Peyer's patch (tissue), 4 donors: ENCODE measurements around the gene NOS1. TPM values are rescaled to one million over a fixed set of nuclear protein-coding genes. Genes with fewer than 3 reads are reported as not detected.

ENCODE experiments used
- DNase-seq, 3 donors: peaks; one replicate each; pipeline ENCODE4 v3.0.0-alpha.2; 2017 to 2019
- H3K27ac ChIP-seq, 4 donors: fragments of 200-600 bp; sonication (generic); one replicate each; pipeline ENCODE4 v1.5.1; 2016 to 2019
- H3K27me3 ChIP-seq, 2 donors: fragments of 200-600 bp; sonication (generic); one replicate each; pipeline ENCODE4 v1.5.1; 2019
- H3K36me3 ChIP-seq, 3 donors: fragments of 200-600 bp; sonication (generic); one replicate each; pipeline ENCODE4 v1.5.1; 2016 to 2019
- H3K4me1 ChIP-seq, 4 donors: fragments of 200-600 bp; sonication (generic); one replicate each; pipeline ENCODE4 v1.5.1; 2016 to 2019
- H3K4me3 ChIP-seq, 4 donors: fragments of 200-600 bp; sonication (generic); 1 replicate in 3 of 4; 2 replicates in 1 of 4; pipeline ENCODE4 v1.5.1; 2016 to 2019; ENCODE audit warnings: mild to moderate bottlenecking in 1 of 4
- H3K9me3 ChIP-seq, 4 donors: fragments of 200-600 bp; sonication (generic); one replicate each; pipeline ENCODE4 v1.5.1; 2016 to 2019; ENCODE audit warnings: mild to moderate bottlenecking in 1 of 4
- POLR2A ChIP-seq, 2 donors: fragments of 450-650 bp; IDR thresholded peaks; one replicate each; pipeline ENCODE4 v1.5.1; 2017; ENCODE audit warnings: antibody characterized with exemption in 2 of 2, mild to moderate bottlenecking in 2 of 2, moderate library complexity in 2 of 2
- total RNA-seq, 4 donors: library from RNA; depleted of rRNA; stranded (reverse); fragments of >200 nt; gene quantifications; one replicate each; pipeline ENCODE4 v1.1.0, GENCODE V29; 2016
- TF ChIP-seq, protein P1 (sequence below), 6 experiments: fragments of 450-650 bp in 4 of 6; fragments of 200-600 bp in 2 of 6; sonication (generic) in 1 of 6; IDR thresholded peaks; one replicate each; pipeline ENCODE4 v1.5.1; 2017 to 2019; ENCODE audit warnings: antibody characterized with exemption in 6 of 6, mild to moderate bottlenecking in 3 of 6, moderate library complexity in 1 of 6

Gene NOS1
- total RNA-seq, 4 donors from 2014 or later: 0.40 to 0.57 TPM; not detected in 2

DNA sequence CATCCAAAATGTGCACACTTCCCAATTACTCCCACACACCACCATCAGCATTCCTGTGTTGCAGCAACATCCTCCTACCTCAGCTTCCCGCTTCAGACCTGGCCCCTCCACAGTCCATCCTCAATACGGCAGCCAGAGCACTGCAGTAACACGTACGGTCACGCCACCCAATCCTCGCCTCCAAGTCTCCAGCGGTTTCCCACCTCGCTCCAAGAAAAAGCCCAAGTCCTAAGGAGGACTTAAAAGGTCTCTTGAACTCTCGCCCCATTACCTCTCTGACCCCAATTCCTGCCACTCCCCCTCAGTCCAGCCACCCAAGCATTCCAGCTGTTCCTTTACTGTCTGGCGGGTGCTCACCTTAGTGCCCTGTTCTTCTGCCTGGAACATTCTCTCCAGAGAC is 183.1 kb downstream of the NOS1 start:
- no peak overlapping the region for H3K27ac ChIP-seq
- H3K36me3 ChIP-seq: peaks cover 0 to 63% (median 0%) of the 10 kb centered on the region in 3 donors

DNA sequence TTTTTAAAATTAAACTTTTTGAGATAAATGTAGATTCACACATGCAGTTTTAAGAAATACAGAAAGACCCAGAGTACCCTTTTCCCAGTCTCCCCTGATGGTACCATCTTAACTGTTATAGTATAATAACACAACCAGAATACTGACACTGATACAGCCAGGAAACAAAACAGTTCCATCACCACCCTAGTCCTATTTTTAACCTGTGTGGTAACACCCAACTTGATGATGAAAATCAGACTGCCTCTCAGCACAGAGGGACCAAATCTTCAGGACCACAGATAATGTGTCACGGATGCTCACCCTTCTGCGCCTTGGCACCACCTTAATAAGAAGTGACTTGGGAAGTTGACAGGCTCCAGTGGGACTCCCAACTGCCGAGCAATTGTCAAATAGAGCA is 189.3 kb downstream of the NOS1 start:
- TF ChIP-seq, protein P1, sequence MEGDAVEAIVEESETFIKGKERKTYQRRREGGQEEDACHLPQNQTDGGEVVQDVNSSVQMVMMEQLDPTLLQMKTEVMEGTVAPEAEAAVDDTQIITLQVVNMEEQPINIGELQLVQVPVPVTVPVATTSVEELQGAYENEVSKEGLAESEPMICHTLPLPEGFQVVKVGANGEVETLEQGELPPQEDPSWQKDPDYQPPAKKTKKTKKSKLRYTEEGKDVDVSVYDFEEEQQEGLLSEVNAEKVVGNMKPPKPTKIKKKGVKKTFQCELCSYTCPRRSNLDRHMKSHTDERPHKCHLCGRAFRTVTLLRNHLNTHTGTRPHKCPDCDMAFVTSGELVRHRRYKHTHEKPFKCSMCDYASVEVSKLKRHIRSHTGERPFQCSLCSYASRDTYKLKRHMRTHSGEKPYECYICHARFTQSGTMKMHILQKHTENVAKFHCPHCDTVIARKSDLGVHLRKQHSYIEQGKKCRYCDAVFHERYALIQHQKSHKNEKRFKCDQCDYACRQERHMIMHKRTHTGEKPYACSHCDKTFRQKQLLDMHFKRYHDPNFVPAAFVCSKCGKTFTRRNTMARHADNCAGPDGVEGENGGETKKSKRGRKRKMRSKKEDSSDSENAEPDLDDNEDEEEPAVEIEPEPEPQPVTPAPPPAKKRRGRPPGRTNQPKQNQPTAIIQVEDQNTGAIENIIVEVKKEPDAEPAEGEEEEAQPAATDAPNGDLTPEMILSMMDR (IDR thresholded peaks at IDR 0.05): no peak
- no peak for TF ChIP-seq POLR2A (IDR thresholded peaks at IDR 0.05)
- peaks cover 0 to 78% (median 0%) of the 10 kb centered on the region in 3 donors for H3K36me3 ChIP-seq
- no peaks in the 10 kb centered on the region for H3K4me1 ChIP-seq
- no peak overlapping the region for H3K27ac ChIP-seq
- no peaks in the 10 kb centered on the region for H3K9me3 ChIP-seq
- no peak for DNase-seq
- no peak overlapping the region for H3K4me3 ChIP-seq
- no peaks in the 10 kb centered on the region for H3K27me3 ChIP-seq

More for the DNA sequence above, 183.1 kb downstream of the NOS1 start:
- Histone ChIP-seq H3K9me3 (no peaks in the 10 kb centered on the region), H3K4me3 (no peak overlapping the region), H3K4me1 (no peaks in the 10 kb centered on the region), H3K27me3 (no peaks in the 10 kb centered on the region)
- DNase-seq: no peak
- no peak for TF ChIP-seq POLR2A (IDR thresholded peaks at IDR 0.05)
- TF ChIP-seq, protein P1 (IDR thresholded peaks at IDR 0.05): no peak

DNA sequence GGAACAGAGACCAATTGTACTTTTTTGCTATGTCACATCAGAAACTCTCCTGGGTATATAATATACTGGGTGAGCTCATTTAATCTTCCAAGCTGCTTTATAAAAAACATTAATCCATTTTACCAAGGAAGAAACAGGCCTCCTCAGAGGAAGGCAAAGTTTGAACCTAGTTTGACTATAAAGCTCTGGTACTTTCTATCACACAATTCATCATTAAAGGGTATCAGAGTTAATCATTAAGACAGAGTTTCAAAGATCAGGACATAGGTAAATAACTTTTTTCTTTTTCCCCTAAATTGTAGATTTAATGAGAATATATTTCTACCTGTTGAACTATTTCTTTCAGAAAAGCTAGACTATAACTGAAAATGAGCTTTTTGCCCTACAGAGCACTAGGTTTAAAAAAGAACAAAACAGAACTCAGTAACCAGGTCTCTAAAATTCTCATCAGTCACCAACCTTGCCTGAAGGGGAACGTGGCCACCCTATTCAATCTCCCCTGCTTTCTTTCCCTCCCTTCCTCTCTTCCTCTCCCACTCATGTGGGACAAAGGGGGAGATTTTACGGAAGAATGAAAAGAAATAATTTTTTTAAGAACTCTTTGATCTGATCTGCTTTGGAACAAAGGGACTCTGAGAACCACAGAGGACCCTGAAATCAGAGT is 189.8 kb downstream of the NOS1 start:
- DNase-seq: no peak
- no peak for TF ChIP-seq POLR2A (IDR thresholded peaks at IDR 0.05)
- TF ChIP-seq, protein P1 (IDR thresholded peaks at IDR 0.05): no peak
- peaks cover 0 to 78% (median 0%) of the 10 kb centered on the region in 3 donors for H3K36me3 ChIP-seq
- H3K27me3 ChIP-seq: no peaks in the 10 kb centered on the region
- no peaks in the 10 kb centered on the region for H3K9me3 ChIP-seq
- H3K4me1 ChIP-seq: no peaks in the 10 kb centered on the region
- no peak overlapping the region for H3K27ac ChIP-seq
- H3K4me3 ChIP-seq: no peak overlapping the region

DNA sequence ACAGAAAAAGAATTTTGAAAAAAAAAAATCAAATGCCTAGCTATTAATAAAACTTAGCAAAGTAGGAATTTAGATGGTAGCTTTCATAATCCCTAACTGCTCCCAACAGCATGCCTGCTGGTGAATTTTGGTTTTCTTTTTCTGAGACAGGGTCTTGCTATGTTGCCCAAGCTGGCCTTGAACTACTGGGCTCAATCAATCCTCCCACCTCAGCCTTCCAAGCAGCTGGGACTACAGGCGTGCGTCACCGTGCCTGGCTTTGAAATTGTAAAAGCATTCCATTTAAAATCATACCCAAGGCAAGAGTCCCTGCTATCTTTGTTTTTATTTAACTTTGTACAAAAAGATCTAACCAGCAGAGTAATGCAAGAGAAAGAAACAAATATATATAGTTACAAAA is 191.9 kb downstream of the NOS1 start:
- Histone ChIP-seq H3K4me1 (no peaks in the 10 kb centered on the region), H3K9me3 (no peaks in the 10 kb centered on the region), H3K27me3 (no peaks in the 10 kb centered on the region), H3K36me3 (peaks cover 0 to 90% (median 0%) of the 10 kb centered on the region in 3 donors), H3K4me3 (no peak overlapping the region), H3K27ac (no peak overlapping the region)
- TF ChIP-seq, protein P1 (IDR thresholded peaks at IDR 0.05): no peak
- no peak for TF ChIP-seq POLR2A (IDR thresholded peaks at IDR 0.05)
- DNase-seq: no peak

DNA sequence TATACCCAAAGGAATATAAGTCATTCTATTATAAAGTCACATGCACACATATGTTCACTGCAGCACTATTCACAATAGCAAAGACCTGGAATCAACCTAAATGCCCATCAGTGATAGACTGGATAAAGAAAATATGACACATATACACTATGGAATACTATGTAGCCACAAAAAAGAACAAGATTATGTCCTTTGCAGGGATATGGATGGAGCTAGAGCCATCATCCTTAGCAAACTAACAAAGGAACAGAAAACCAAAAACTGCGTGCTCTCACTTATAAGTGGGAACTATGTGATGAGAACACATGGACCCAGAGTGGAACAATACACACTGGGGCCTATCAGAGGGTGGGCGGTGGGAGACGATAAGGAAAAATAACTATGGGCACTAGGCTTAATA is 192.4 kb downstream of the NOS1 start:
- Histone ChIP-seq H3K27ac (no peak overlapping the region), H3K36me3 (peaks cover 0 to 90% (median 0%) of the 10 kb centered on the region in 3 donors), H3K4me3 (no peak overlapping the region), H3K27me3 (no peaks in the 10 kb centered on the region), H3K9me3 (no peaks in the 10 kb centered on the region), H3K4me1 (no peaks in the 10 kb centered on the region)
- no peak for DNase-seq
- TF ChIP-seq, protein P1 (IDR thresholded peaks at IDR 0.05): no peak
- no peak for TF ChIP-seq POLR2A (IDR thresholded peaks at IDR 0.05)
